ENCODE measurements around the gene LAMA3. TPM values are rescaled to one million over a fixed set of nuclear protein-coding genes. Genes with fewer than 3 reads are reported as not detected.

Gene LAMA3
- total RNA-seq, 4 donors from 2014 or later, result 155 to 456 (median 173) TPM

GRCh38 chr18:23943903-23944624 is 254.8 kb downstream of the LAMA3 start:
- DNase-seq (ENCODE audit: low spot score in 2 of 2), result peak in 1 of 2 donors; percentile 62
- H3K4me3 ChIP-seq (ENCODE audit: low read depth, poor library complexity, severe bottlenecking), result no peak overlapping the region
- TF ChIP-seq POLR2A (IDR thresholded peaks at IDR 0.05), result no peak
- no peak for TF ChIP-seq CTCF (IDR thresholded peaks at IDR 0.05)
- intact Hi-C loops (cut with DNase I; ENCODE audit: low total_unique reads), result no loop called here
- WGBS, 2 donors, result 93 to 98% methylated on average over 7 of the region's 7 CpGs

DNA sequence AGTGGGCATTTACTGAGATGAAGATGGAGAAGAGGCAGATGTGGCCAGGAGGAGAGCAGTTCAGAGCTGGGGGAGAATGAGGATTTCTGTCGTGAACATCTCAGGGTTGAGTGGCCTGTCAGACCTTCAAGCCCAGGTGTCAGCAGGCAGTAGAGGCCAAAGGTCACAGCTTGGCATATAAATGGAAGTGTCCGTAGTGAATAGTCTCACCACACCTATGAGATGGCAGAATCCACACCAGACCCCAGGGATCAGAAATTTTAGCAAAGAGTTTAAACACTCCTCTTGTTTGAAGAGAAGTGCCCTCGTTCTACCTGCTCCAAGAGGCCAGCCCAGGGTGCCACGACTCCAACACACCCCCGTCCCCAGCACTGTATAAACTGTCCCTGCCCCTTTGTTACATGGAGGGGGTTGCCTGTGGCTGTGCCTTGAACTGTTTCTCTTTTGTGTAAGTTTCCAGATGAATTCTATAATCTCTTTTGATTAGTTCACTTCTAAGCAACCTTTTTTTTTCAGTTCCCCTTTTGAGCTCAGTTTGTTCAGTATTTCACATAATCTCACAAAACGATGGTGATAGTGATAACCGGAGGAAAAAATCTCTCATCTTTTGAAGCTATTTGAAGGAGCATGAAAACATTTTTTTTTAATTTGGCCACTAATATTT is 256.3 kb downstream of the LAMA3 start:
- TF ChIP-seq POLR2A (IDR thresholded peaks at IDR 0.05) (no peak), CTCF (IDR thresholded peaks at IDR 0.05) (no peak)
- no peak overlapping the region for H3K4me3 ChIP-seq (ENCODE audit: low read depth, poor library complexity, severe bottlenecking)
- 85 to 91% methylated on average over 7 of the region's 7 CpGs for WGBS, 2 donors
- intact Hi-C loops (cut with DNase I; ENCODE audit: low total_unique reads), result no loop called here
- DNase-seq (ENCODE audit: low spot score in 2 of 2), result peak in 1 of 2 donors; percentile 32

DNA sequence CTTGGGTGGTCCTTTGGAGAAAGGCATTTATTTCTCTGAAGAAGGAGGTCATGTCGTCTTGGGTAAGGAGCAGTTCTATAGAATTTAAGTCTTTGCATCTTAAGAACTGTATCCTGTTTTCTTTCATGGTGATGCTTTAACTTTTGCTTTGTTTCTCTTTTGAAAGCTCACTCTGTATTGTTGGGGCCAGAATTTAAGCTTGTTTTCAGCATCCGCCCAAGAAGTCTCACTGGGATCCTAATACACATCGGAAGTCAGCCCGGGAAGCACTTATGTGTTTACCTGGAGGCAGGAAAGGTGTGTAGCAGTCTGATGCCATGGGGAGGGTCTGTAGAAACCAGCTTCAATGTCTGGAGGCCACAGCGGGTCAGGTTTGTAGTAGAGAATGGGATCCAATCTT is 260.6 kb downstream of the LAMA3 start:
- WGBS, 2 donors, result 87 to 90% methylated on average over 5 of the region's 5 CpGs
- H3K4me3 ChIP-seq (ENCODE audit: low read depth, poor library complexity, severe bottlenecking), result no peak overlapping the region
- no peak for TF ChIP-seq POLR2A (IDR thresholded peaks at IDR 0.05)
- no peak for TF ChIP-seq CTCF (IDR thresholded peaks at IDR 0.05)
- DNase-seq (ENCODE audit: low spot score in 2 of 2), result no peak
- intact Hi-C loops (cut with DNase I; ENCODE audit: low total_unique reads), result no loop called here

- no peak for DNase-seq (ENCODE audit: low spot score in 2 of 2)
- H3K4me3 ChIP-seq (ENCODE audit: low read depth, poor library complexity, severe bottlenecking), result no peak overlapping the region
- TF ChIP-seq CTCF (IDR thresholded peaks at IDR 0.05), result no peak
- TF ChIP-seq POLR2A (IDR thresholded peaks at IDR 0.05), result no peak
- intact Hi-C loops (cut with DNase I; ENCODE audit: low total_unique reads), result no loop called here
- WGBS, 2 donors, result 88 to 90% methylated on average over 3 of the region's 3 CpGs
Measured at GRCh38 chr18:23950644-23951043, 261.4 kb downstream of the LAMA3 start.

GRCh38 chr18:23951206-23951605 is 262.0 kb downstream of the LAMA3 start:
- no peak for DNase-seq (ENCODE audit: low spot score in 2 of 2)
- TF ChIP-seq CTCF (IDR thresholded peaks at IDR 0.05), result no peak
- TF ChIP-seq POLR2A (IDR thresholded peaks at IDR 0.05), result no peak
- intact Hi-C loops (cut with DNase I; ENCODE audit: low total_unique reads), result no loop called here
- 85% methylated on average over 5 of the region's 5 CpGs for WGBS, 2 donors
- H3K4me3 ChIP-seq (ENCODE audit: low read depth, poor library complexity, severe bottlenecking), result no peak overlapping the region
